ENCODE results near the gene BAG1. TPM values are rescaled to one million over a fixed set of nuclear protein-coding genes. Genes with fewer than 3 reads are reported as not detected.

BAG1 gene
- 100 to 1,000 TPM in 4 of 6 donors, 10 to 100 TPM in 2; 55.5 to 157 (median 129) TPM for total RNA-seq

GRCh38 chr9:33264473-33265177 lies at the start of gene BAG1, which contains the start of gene CHMP5:
Gene BAG1 (minus strand): TSS chr9:33264708.
Gene CHMP5 (plus strand): TSS chr9:33265049. CDS start chr9:33265079, 30 bp downstream.
- Histone ChIP-seq H3K9me3 (no peaks in the 10 kb centered on the region), H3K27ac (peak within 1 kb of the TSS; percentile 91 to 95 (median 94)), H3K27me3 (no peaks in the 10 kb centered on the region), H3K36me3 (peaks cover 27 to 61% (median 49%) of the 10 kb centered on the region in 4 donors), H3K4me1 (peaks cover 25 to 41% (median 29%) of the 10 kb centered on the region in 4 donors), H3K4me3 (peak within 1 kb of the TSS; percentile 72 to 92 (median 81))
- ATAC-seq (ENCODE audit: low FRiP score in 2 of 2), result peak; percentile 99 to 100
- 1% methylated on average over 12 to 51 of the region's 67 CpGs for whole genome bisulfite sequencing, 2 donors
- TF ChIP-seq CTCF (IDR thresholded peaks at IDR 0.05) (peak in 4 of 6 experiments; percentile 24 to 50 (median 46)), EP300 (IDR thresholded peaks at IDR 0.05) (peak in 1 of 4 donors; percentile 18), POLR2A (IDR thresholded peaks at IDR 0.05) (peak; percentile 48 to 92 (median 84)), POLR2AphosphoS5 (IDR thresholded peaks at IDR 0.05) (peak; percentile 79 to 82)
- DNase-seq, result peak; percentile 100

- Histone ChIP-seq H3K4me1 (no peaks in the 10 kb centered on the region), H3K27me3 (no peaks in the 10 kb centered on the region), H3K36me3 (peaks cover 56 to 100% (median 87%) of the 10 kb centered on the region in 4 donors), H3K9me3 (no peaks in the 10 kb centered on the region), H3K4me3 (no peak overlapping the region), H3K27ac (no peak overlapping the region)
- no peak for ATAC-seq (ENCODE audit: low FRiP score in 2 of 2)
- TF ChIP-seq POLR2AphosphoS5 (IDR thresholded peaks at IDR 0.05), result no peak
- TF ChIP-seq CTCF (IDR thresholded peaks at IDR 0.05), result no peak
- no peak for TF ChIP-seq EP300 (IDR thresholded peaks at IDR 0.05)
- TF ChIP-seq POLR2A (IDR thresholded peaks at IDR 0.05), result no peak
- WGBS, 2 donors, result 67 to 85% methylated on average over 2 of the region's 2 CpGs
- DNase-seq, result no peak
These were observed 47.4 kb upstream of the BAG1 start for GRCh38 chr9:33311953-33312352.

DNA sequence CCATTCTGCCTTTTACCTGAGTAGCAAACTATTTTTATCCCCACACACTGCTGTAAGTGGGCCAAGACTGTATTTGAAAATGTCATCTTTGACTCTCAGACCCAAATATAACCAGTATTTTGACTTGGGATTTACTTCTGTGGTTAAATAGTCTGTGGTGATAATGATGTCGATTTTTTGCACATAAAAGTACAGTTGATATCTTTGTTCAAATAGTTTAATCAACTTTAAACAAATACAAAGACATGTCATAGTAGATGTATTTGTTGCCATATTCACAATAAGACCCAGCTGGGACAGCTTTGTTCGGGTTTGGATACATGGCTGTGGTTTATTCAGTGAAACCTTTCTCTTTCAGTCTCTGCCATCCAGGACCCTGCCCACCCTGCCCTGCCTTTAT lies 46.2 kb upstream of the BAG1 start:
- Histone ChIP-seq H3K4me1 (no peaks in the 10 kb centered on the region), H3K4me3 (no peak overlapping the region), H3K27ac (no peak overlapping the region), H3K27me3 (no peaks in the 10 kb centered on the region), H3K9me3 (no peaks in the 10 kb centered on the region), H3K36me3 (peaks cover 63 to 100% (median 92%) of the 10 kb centered on the region in 4 donors)
- DNase-seq (no peak), ATAC-seq (ENCODE audit: low FRiP score in 2 of 2) (no peak)
- WGBS, 2 donors, result 75 to 80% methylated on average over 2 of the region's 2 CpGs
- TF ChIP-seq EP300 (IDR thresholded peaks at IDR 0.05) (no peak), CTCF (IDR thresholded peaks at IDR 0.05) (no peak), POLR2A (IDR thresholded peaks at IDR 0.05) (no peak), POLR2AphosphoS5 (IDR thresholded peaks at IDR 0.05) (no peak)

DNA sequence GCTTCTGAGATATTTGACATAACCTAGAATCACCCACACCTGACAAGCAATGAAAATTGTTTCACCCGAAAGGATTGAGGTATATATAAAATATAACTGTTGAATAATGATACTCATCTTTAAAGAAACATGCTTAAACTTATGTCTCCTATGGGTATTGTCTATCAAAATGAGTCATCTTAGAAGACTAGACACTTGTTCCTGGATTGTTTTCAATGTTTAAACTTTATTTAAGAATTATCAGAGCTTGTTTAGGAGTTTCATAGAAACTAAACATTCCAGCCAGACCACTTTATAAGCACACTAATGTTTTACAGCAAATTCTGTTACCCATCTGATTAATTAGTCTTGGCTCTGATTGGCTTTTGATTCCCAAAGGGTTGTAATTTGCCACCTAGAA lies 45.4 kb upstream of the BAG1 start:
- TF ChIP-seq CTCF (IDR thresholded peaks at IDR 0.05) (no peak), POLR2AphosphoS5 (IDR thresholded peaks at IDR 0.05) (no peak), EP300 (IDR thresholded peaks at IDR 0.05) (no peak), POLR2A (IDR thresholded peaks at IDR 0.05) (no peak)
- Histone ChIP-seq H3K27ac (no peak overlapping the region), H3K27me3 (no peaks in the 10 kb centered on the region), H3K9me3 (no peaks in the 10 kb centered on the region), H3K4me1 (no peaks in the 10 kb centered on the region), H3K4me3 (no peak overlapping the region), H3K36me3 (peaks cover 65 to 100% (median 93%) of the 10 kb centered on the region in 4 donors)
- 81 to 84% methylated on average over 1 of the region's 1 CpG for WGBS, 2 donors
- DNase-seq, result no peak
- no peak for ATAC-seq (ENCODE audit: low FRiP score in 2 of 2)

Data from upper lobe of left lung (tissue), 6 donors.